Bronchial epithelial cell (primary cell): Measurements from ENCODE around the gene OCSTAMP. TPM values are rescaled to one million over a fixed set of nuclear protein-coding genes. Genes with fewer than 3 reads are reported as not detected.

Experiments used
- DNase-seq: peaks from one replicate; pipeline ENCODE4 v3.0.0-alpha.2; 2010; ENCODE audit warnings: low read depth
- FAIRE-seq: peaks from 2 replicates; lab custom pipeline; 2011; peaks lifted over from hg19 to GRCh38; lab: Jason Lieb, UNC
- H3K27me3 ChIP-seq: 2 replicates; pipeline ENCODE4 v1.5.1; 2011; ENCODE audit warnings: low read length; ENCODE audit not compliant: control insufficient read depth, insufficient read depth
- H3K36me3 ChIP-seq: 2 replicates; pipeline ENCODE4 v1.5.1; 2011; ENCODE audit warnings: low read length; ENCODE audit not compliant: control insufficient read depth, insufficient read depth
- H3K4me3 ChIP-seq: 2 replicates; pipeline ENCODE4 v1.5.1; 2011; ENCODE audit warnings: mild to moderate bottlenecking, low read depth, low read length, control low read depth
- total RNA-seq: library from RNA; depleted of rRNA; stranded (reverse); fragments of >200 nt; gene quantifications from 2 replicates; pipeline ENCODE4 v1.2.1, GENCODE V29; 2014
- TF ChIP-seq, protein P1 (sequence below): IDR thresholded peaks from 2 replicates; pipeline ENCODE4 v1.5.1; 2011; ENCODE audit warnings: mild to moderate bottlenecking, moderate library complexity, low read length, control low read depth, inconsistent platforms; ENCODE audit not compliant: insufficient read depth, severe bottlenecking

The OCSTAMP gene
- total RNA-seq, 1 donor from 2014 or later = not detected

DNA sequence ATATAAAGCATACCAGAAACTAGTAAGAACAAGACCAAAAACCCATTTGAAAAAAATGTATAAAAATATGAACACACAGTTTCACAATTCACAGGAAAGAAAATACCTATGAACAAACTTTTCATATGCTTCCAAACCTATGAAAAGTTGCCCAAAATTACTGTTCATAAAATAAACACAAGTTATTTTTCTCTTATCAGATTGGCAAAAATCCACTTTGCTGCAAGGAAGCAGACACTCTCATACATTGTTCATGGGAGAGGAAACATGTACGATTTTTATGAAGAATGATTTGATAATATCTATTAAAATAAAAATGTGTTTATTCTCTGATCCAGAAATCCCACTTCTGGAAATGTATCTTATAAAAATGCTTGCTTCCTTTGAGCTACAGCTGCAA lies 40.0 kb upstream of the OCSTAMP start:
- no peaks in the 10 kb centered on the region for H3K27me3 ChIP-seq
- DNase-seq (no peak), FAIRE-seq (no peak)
- no peaks in the 10 kb centered on the region for H3K36me3 ChIP-seq
- H3K4me3 ChIP-seq = no peak overlapping the region
- TF ChIP-seq, protein P1, sequence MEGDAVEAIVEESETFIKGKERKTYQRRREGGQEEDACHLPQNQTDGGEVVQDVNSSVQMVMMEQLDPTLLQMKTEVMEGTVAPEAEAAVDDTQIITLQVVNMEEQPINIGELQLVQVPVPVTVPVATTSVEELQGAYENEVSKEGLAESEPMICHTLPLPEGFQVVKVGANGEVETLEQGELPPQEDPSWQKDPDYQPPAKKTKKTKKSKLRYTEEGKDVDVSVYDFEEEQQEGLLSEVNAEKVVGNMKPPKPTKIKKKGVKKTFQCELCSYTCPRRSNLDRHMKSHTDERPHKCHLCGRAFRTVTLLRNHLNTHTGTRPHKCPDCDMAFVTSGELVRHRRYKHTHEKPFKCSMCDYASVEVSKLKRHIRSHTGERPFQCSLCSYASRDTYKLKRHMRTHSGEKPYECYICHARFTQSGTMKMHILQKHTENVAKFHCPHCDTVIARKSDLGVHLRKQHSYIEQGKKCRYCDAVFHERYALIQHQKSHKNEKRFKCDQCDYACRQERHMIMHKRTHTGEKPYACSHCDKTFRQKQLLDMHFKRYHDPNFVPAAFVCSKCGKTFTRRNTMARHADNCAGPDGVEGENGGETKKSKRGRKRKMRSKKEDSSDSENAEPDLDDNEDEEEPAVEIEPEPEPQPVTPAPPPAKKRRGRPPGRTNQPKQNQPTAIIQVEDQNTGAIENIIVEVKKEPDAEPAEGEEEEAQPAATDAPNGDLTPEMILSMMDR = no peak

DNA sequence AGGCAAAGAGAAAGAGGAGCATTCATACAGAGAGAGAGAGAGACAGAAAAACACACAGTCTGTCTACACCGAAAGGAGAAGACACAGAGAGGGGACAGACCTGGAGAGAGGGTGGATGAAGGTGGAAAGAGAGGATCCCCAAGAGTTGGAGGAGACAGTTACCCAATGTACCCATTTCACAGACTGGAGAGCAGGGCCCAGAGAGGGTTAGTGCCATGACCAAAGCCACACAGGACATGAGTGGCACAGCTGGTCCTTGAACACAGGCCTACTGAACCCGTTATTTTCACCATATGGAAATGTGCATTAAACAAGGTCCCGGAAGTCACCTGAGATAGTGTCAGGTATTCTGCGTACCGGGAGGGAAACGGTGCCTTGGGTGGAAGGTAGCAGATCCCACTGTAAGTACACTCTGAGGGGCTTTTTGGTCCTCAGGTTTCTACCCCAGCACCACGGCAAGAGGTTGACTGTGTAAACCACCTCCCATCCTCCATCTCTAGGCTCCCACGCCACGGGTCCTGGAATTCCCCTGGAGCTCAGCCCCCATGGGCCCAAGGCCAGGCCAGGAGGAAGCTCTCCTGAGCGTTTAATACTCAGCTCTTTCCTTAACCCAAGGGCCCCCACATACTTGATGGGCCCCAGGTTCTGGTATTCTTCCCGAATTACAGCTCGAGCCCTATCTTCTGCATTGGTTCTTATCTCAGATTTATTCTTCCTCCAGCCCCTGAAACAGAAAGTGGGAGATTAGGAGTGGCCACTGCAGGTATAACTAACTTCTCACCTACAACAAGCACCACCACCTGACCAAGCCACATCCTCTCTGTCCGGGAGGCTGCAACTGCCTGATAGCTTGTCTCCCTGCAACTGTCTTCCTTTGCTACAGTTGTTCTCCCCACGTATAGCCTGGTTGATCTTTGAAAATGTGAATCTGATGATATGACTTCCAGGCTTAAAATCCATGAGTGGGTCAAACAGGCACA lies 38.4 kb upstream of the OCSTAMP start:
- no peak for FAIRE-seq

DNA sequence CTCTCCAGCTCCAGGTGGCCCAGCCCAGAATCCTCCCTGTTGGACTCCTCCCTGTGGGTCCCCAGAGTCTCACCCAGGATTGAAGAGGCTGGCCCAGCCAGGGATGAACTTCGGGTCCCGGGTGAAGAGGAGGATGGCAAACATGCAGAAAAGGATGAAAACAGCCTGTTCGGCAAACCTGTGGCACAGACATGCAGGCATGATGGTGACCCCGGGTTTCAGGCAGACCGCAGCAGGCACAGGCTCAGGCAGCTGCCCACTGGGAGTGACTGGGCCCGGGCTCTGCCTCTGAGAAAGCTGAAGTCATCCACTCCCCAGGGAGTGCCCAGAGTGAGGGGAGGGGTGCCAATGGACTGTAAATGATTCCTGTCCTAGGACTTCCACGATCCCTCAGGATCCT lies 37.5 kb upstream of the OCSTAMP start:
- FAIRE-seq = no peak

More for the DNA sequence above, 38.4 kb upstream of the OCSTAMP start:
- Histone ChIP-seq H3K36me3 (no peaks in the 10 kb centered on the region), H3K27me3 (no peaks in the 10 kb centered on the region), H3K4me3 (no peak overlapping the region)
- TF ChIP-seq, protein P1 = no peak
- no peak for DNase-seq

DNA sequence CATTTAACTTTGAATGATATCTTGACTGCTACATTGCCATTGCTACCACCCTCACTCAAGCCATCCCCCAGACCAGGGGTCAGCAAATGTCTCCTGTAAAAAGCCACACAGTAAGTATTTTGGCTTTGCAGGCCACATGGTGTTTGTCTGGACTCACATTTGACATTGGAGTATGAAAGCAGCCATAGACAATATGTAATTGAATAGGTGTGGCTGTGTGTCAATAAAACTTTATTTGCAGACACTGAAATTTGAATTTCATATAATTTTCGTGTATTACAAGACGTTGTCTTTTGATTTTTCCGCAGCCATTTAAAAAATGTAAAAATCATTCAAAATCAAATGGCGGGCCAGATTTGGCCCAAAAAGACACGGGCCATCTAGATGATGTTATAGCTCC lies 36.3 kb upstream of the OCSTAMP start:
- H3K27me3 ChIP-seq = no peaks in the 10 kb centered on the region
- FAIRE-seq (no peak), DNase-seq (no peak)
- TF ChIP-seq, protein P1 = no peak
- no peaks in the 10 kb centered on the region for H3K36me3 ChIP-seq
- no peak overlapping the region for H3K4me3 ChIP-seq

More for the DNA sequence above, 37.5 kb upstream of the OCSTAMP start:
- Histone ChIP-seq H3K36me3 (no peaks in the 10 kb centered on the region), H3K4me3 (no peak overlapping the region), H3K27me3 (no peaks in the 10 kb centered on the region)
- TF ChIP-seq, protein P1 = no peak
- no peak for DNase-seq

DNA sequence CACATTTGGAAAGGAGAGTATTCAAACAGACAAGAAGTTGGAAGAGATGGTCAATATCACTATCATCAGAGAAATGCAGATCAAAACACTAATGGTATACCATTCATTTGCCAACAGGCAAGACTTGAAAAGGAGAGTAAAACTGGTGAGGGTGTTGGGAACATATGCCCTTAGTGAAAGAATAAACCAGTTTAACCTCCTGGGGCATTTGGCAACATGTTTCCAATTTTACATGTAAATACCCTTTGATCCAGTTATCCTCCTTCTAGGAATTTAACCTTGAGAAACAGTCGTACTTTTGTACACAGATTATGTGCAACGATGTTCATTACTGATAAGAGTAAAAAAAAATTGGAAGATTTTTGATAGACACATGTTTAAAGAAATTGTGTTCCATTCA lies 34.1 kb upstream of the OCSTAMP start:
- H3K4me3 ChIP-seq = no peak overlapping the region
- H3K36me3 ChIP-seq = no peaks in the 10 kb centered on the region
- FAIRE-seq = no peak
- TF ChIP-seq, protein P1 = no peak
- no peaks in the 10 kb centered on the region for H3K27me3 ChIP-seq
- no peak for DNase-seq
